ENCODE results near the gene LRRC27.
"Not testable (repeated sequence)": the region's sequence is repeated elsewhere in the genome, so short reads cannot be mapped to it uniquely, and the experiment has no call there.

LRRC27 gene

GRCh38 chr10:132301371-132302330 lies 30.3 kb upstream of the LRRC27 start:
- DNase-seq = no peak

- no peak for DNase-seq
These were observed 29.3 kb upstream of the LRRC27 start for GRCh38 chr10:132302421-132303310.

- DNase-seq = no peak
These were observed 28.5 kb upstream of the LRRC27 start for GRCh38 chr10:132303361-132304115.

GRCh38 chr10:132304756-132305509 lies 27.1 kb upstream of the LRRC27 start:
- DNase-seq = no peak

- no peak for DNase-seq
These were observed 26.2 kb upstream of the LRRC27 start for GRCh38 chr10:132305654-132306342.

- no peak for DNase-seq
These were observed 25.7 kb upstream of the LRRC27 start for GRCh38 chr10:132306343-132306685.

- peak; percentile 17 for DNase-seq
These were observed 24.9 kb upstream of the LRRC27 start for GRCh38 chr10:132306864-132307751.

GRCh38 chr10:132307823-132308586 lies 24.0 kb upstream of the LRRC27 start, which contains the start of gene STK32C:
STK32C (minus strand) TSS chr10:132307950; CDS start chr10:132307833, 117 bp downstream.
- DNase-seq = peak; percentile 86

GRCh38 chr10:132308587-132309470 lies 23.2 kb upstream of the LRRC27 start:
- DNase-seq = no peak

- DNase-seq = no peak
These were observed 22.5 kb upstream of the LRRC27 start for GRCh38 chr10:132309471-132309865.

- DNase-seq = no peak
These were observed 22.0 kb upstream of the LRRC27 start for GRCh38 chr10:132309879-132310591.

GRCh38 chr10:132310701-132311337 lies 21.2 kb upstream of the LRRC27 start:
- DNase-seq = no peak

GRCh38 chr10:132311338-132311939 lies 20.6 kb upstream of the LRRC27 start:
- DNase-seq = no peak

- no peak for DNase-seq
These were observed 18.7 kb upstream of the LRRC27 start for GRCh38 chr10:132313305-132313704.

- DNase-seq = no peak
These were observed 18.1 kb upstream of the LRRC27 start for GRCh38 chr10:132313865-132314264.

GRCh38 chr10:132314336-132314735 lies 17.7 kb upstream of the LRRC27 start:
- no peak for DNase-seq

GRCh38 chr10:132314881-132315280 lies 17.1 kb upstream of the LRRC27 start:
- not testable (repeated sequence) for DNase-seq
